Measurements from ENCODE around the gene ITGBL1. TPM values are rescaled to one million over a fixed set of nuclear protein-coding genes. Genes with fewer than 3 reads are reported as not detected.

ITGBL1 gene
- total RNA-seq, 4 donors from 2014 or later, result 1.8 to 19.4 (median 2.6) TPM; not detected in 1

DNA sequence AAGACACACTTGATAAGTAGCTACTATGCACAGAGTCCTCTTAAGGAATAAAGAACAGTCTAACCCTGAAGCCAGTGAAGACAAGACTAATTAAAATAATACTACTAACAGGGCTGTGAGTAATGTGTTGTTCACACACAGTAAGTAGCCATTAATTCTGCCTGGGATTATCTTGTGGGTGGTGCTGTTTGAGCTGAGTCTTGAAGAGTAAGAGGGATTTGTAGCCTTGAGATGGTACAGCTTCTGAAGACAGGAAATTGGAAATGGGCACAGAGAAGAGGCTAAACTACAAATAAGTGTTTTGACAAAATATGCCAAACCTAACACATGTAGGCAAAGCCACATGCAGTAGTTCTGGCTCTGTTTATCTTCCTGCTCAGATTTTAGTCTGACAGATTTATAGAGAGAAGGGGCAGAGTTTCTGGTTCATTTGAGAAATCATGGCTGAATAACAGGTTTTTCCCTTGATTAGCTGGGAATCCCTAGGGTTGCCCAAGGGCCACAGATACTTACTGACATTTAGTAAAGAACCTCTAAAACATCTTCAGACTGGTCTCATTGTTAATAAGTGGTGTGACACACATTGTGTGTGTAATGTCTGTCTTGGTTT is 38.0 kb downstream of the ITGBL1 start:
- Histone ChIP-seq H3K27ac (no peak overlapping the region), H3K9me3 (no peaks in the 10 kb centered on the region), H3K4me1 (no peaks in the 10 kb centered on the region), H3K36me3 (no peaks in the 10 kb centered on the region), H3K4me3 (no peak overlapping the region), H3K27me3 (no peaks in the 10 kb centered on the region)
- intact Hi-C loops (cut with DNase I; ENCODE audit: low total_unique reads), result no loop called here
- no peak for DNase-seq
- TF ChIP-seq, protein P1, sequence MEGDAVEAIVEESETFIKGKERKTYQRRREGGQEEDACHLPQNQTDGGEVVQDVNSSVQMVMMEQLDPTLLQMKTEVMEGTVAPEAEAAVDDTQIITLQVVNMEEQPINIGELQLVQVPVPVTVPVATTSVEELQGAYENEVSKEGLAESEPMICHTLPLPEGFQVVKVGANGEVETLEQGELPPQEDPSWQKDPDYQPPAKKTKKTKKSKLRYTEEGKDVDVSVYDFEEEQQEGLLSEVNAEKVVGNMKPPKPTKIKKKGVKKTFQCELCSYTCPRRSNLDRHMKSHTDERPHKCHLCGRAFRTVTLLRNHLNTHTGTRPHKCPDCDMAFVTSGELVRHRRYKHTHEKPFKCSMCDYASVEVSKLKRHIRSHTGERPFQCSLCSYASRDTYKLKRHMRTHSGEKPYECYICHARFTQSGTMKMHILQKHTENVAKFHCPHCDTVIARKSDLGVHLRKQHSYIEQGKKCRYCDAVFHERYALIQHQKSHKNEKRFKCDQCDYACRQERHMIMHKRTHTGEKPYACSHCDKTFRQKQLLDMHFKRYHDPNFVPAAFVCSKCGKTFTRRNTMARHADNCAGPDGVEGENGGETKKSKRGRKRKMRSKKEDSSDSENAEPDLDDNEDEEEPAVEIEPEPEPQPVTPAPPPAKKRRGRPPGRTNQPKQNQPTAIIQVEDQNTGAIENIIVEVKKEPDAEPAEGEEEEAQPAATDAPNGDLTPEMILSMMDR (IDR thresholded peaks at IDR 0.05), result no peak
- no peak for TF ChIP-seq POLR2A (IDR thresholded peaks at IDR 0.05)

DNA sequence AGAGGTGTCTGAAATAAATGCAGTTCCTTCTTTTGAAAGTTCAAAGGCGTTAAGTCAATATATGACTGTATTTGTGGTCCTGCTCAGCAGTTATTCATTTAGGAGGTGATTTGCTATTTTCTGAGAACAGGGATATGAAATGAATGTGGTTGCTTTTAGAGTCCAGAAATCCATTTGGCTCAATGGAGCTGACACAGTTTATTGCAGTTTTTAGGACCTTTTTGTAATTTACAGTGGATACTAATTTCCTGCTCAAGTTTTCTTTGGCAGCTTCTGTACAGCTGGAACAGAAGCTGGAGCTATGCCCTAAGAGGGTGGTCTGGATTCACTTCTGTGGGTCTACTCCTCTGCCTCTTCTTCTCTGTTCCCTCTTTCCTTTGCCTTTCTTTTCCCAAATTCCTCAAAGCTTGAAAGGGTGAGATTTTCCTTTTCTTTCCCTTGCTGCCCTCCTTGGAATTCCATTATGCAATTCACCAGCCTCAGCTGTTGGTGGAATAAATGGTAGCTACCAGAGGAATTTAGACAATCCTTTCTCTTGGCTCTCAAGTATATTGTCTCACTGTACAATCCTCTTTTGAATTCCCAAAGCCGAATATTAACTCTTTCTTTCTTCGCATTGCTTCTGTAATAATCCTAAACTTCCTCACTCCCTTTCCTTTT is 39.9 kb downstream of the ITGBL1 start:
- DNase-seq, result no peak
- no peak for TF ChIP-seq POLR2A (IDR thresholded peaks at IDR 0.05)
- TF ChIP-seq, protein P1 (IDR thresholded peaks at IDR 0.05), result no peak
- Histone ChIP-seq H3K36me3 (no peaks in the 10 kb centered on the region), H3K4me1 (no peaks in the 10 kb centered on the region), H3K27me3 (no peaks in the 10 kb centered on the region), H3K27ac (no peak overlapping the region), H3K4me3 (no peak overlapping the region), H3K9me3 (no peaks in the 10 kb centered on the region)
- intact Hi-C loops (cut with DNase I; ENCODE audit: low total_unique reads), result no loop called here

DNA sequence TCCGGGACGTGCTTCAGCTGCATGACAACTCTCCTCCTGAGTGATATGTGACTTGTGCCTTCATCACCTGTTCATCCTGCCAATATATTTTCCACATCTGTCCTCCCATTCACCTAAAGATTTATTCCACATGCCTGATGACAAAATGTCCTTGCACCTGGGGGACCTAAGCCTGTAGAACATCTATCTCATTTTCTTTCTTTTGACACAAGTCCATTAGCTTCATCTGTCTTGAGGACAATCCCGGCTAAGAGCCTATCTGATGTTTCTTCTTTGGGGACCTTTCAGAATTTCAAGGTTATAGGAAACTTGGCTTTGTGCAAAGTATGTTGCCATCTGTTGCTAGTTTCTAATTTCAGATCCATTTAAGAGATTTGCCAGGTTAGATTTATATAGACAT is 41.1 kb downstream of the ITGBL1 start:
- intact Hi-C loops (cut with DNase I; ENCODE audit: low total_unique reads), result no loop called here
- Histone ChIP-seq H3K4me1 (no peaks in the 10 kb centered on the region), H3K27me3 (no peaks in the 10 kb centered on the region), H3K9me3 (no peaks in the 10 kb centered on the region), H3K4me3 (no peak overlapping the region), H3K36me3 (no peaks in the 10 kb centered on the region), H3K27ac (no peak overlapping the region)
- no peak for DNase-seq
- TF ChIP-seq, protein P1 (IDR thresholded peaks at IDR 0.05), result no peak
- no peak for TF ChIP-seq POLR2A (IDR thresholded peaks at IDR 0.05)

DNA sequence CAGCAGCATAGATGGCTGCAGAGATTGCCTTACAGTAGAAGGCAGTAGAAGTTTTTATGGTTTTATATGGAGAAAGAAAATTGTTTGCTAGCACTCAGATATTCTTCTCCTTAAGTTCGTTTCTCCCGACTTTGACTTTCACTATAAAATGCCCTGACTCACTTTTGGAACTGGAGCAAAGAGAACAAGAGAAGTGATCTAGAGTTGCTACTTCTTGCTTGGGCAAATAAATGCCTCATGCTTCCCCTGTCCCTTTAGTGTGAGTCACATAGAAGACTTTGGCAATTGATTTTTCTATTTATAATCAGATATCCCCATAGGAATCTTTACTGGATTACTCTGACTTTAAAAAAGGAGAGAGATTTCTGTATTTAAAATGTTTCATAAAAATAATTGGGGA is 46.9 kb downstream of the ITGBL1 start:
- Histone ChIP-seq H3K9me3 (no peaks in the 10 kb centered on the region), H3K4me1 (no peaks in the 10 kb centered on the region), H3K4me3 (no peak overlapping the region), H3K27me3 (no peaks in the 10 kb centered on the region), H3K27ac (no peak overlapping the region), H3K36me3 (no peaks in the 10 kb centered on the region)
- intact Hi-C loops (cut with DNase I; ENCODE audit: low total_unique reads), result no loop called here
- DNase-seq, result no peak
- no peak for TF ChIP-seq POLR2A (IDR thresholded peaks at IDR 0.05)
- TF ChIP-seq, protein P1 (IDR thresholded peaks at IDR 0.05), result no peak

DNA sequence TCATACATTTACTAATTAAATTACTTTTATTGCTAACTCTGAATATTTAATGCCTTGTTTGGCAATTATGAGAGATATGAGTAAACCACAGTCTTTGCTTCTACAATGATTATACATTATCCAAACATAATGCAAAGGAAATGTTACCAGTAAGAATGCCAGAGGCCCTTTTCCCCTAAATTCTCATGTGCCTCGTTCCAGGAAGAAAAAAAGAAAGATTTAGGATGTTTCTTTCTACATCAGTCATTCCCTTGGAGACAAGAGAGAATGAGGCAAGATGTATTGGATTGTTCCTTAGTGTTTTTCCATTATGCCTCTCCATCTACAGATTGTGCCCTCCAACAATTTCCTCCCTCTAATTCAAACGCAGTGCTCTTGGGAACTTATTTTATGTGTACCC is 50.1 kb downstream of the ITGBL1 start:
- no peaks in the 10 kb centered on the region for H3K27me3 ChIP-seq
- H3K4me1 ChIP-seq, result no peaks in the 10 kb centered on the region
- H3K27ac ChIP-seq, result no peak overlapping the region
- no peaks in the 10 kb centered on the region for H3K9me3 ChIP-seq
- TF ChIP-seq, protein P1 (IDR thresholded peaks at IDR 0.05), result no peak
- no peak for TF ChIP-seq POLR2A (IDR thresholded peaks at IDR 0.05)
- intact Hi-C loops (cut with DNase I; ENCODE audit: low total_unique reads), result no loop called here
- H3K4me3 ChIP-seq, result no peak overlapping the region
- DNase-seq, result no peak
- H3K36me3 ChIP-seq, result no peaks in the 10 kb centered on the region
